ENCODE results near the gene CHMP4A. TPM values are rescaled to one million over a fixed set of nuclear protein-coding genes. Genes with fewer than 3 reads are reported as not detected.
"Not testable (repeated sequence)": the region's sequence is repeated elsewhere in the genome, so short reads cannot be mapped to it uniquely, and the experiment has no call there.

The CHMP4A gene
- total and polyA plus RNA-seq, 2 donors (not counting 1 experiment from before 2014, with no cell fraction given) = 91.2 to 103 TPM

DNA sequence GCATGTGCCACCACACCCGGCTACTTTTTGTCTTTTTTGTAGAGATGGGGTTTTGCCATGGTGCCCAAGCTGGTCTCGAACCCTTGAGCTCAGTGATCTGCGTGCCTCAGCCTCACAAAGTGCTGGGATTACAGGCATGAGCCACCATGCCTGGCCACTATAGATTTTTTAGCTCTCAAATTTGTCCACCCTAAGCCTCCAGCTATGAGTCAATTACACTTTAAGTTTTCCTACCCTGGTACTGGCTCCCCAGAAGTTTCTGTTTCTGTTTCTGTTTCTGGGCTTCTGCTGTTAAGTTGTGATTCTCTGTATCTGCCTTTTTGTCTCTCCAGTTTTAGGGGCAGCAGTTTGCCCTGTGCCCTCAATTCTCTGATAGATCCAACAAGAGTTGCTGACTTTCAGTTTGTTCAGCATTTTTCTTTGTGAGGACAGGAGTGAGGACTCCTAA is 33.5 kb upstream of the CHMP4A start:
- Histone ChIP-seq H3K9ac (ENCODE audit: low read length) (peak overlapping the region; percentile 17), H3K9me3 (ENCODE audit: control extremely low read depth in 1 of 3, control insufficient read depth in 2 of 3, insufficient read depth in 1 of 3, low read length in 2 of 3) (no peaks in the 10 kb centered on the region), H2AFZ (ENCODE audit: insufficient read depth, low read depth, low read length, poor library complexity, severe bottlenecking) (peak overlapping the region; percentile 82), H3K27me3 (replicated peaks in 1 of 4; ENCODE audit: control extremely low read depth in 1 of 4, control insufficient read depth in 3 of 4, insufficient read depth in 4 of 4, low read length in 3 of 4) (no peaks in the 10 kb centered on the region), H3K27ac (ENCODE audit: low read length in 2 of 2) (peak overlapping the region; percentile 31 to 35), H3K79me2 (ENCODE audit: control insufficient read depth, insufficient read depth, low read length) (peaks cover 3% of the 10 kb centered on the region), H4K20me1 (ENCODE audit: control insufficient read depth, insufficient read depth, low read length, poor library complexity, severe bottlenecking) (peaks cover 4% of the 10 kb centered on the region), H3K4me3 (ENCODE audit: control extremely low read depth in 1 of 5, extremely low read depth in 1 of 5, insufficient read depth in 1 of 5, low read depth in 2 of 5, low read length in 4 of 5) (peak overlapping the region in 1 of 5 experiments; percentile 3), H3K36me3 (replicated peaks in 1 of 2; ENCODE audit: control extremely low read depth in 1 of 2, control insufficient read depth in 1 of 2, extremely low read depth in 1 of 2, insufficient read depth in 2 of 2, low read length in 1 of 2) (no peaks in the 10 kb centered on the region), H3K4me2 (replicated peaks; ENCODE audit: low read depth, low read length, poor library complexity, severe bottlenecking) (peak overlapping the region; percentile 60), H3K4me1 (ENCODE audit: control insufficient read depth in 2 of 2, insufficient read depth in 2 of 2, low read length in 2 of 2) (peaks cover 17 to 24% of the 10 kb centered on the region in 2 donors)
- Mint-ChIP-seq H3K27me3 (no peaks in the 10 kb centered on the region), H3K27ac (peak overlapping the region; percentile 83), H3K4me1 (peaks cover 27% of the 10 kb centered on the region), H3K4me3 (peak overlapping the region; percentile 56), H3K9me3 (ENCODE audit: insufficient read depth) (no peaks in the 10 kb centered on the region)
- DNase-seq = peak; percentile 62
- ATAC-seq (ENCODE audit: low read depth) = no peak
- CTCF ChIA-PET = interaction anchor here (0.6 to 8.8 kb wide), 17 partner anchors 9 to 603 kb away, joined by 3 to 254 read pairs (median 4); partner anchors contain the start of genes ADCY4, CIDEB, DHRS1 and IRF9
- intact Hi-C loops (cut with micrococcal nuclease) = loop anchor here (1.0 to 10.0 kb wide), 2 partner anchors 25 to 232 kb away; partner anchors contain the start of gene RABGGTA
- WGBS (ENCODE audit: insufficient coverage) = 89% methylated on average over 2 of the region's 3 CpGs
- no peak for TF ChIP-seq EZH2 (IDR thresholded peaks at IDR 0.05; ENCODE audit: borderline replicate concordance, insufficient read depth, low read depth, low read length, poor library complexity, severe bottlenecking)
- TF ChIP-seq, protein P1, sequence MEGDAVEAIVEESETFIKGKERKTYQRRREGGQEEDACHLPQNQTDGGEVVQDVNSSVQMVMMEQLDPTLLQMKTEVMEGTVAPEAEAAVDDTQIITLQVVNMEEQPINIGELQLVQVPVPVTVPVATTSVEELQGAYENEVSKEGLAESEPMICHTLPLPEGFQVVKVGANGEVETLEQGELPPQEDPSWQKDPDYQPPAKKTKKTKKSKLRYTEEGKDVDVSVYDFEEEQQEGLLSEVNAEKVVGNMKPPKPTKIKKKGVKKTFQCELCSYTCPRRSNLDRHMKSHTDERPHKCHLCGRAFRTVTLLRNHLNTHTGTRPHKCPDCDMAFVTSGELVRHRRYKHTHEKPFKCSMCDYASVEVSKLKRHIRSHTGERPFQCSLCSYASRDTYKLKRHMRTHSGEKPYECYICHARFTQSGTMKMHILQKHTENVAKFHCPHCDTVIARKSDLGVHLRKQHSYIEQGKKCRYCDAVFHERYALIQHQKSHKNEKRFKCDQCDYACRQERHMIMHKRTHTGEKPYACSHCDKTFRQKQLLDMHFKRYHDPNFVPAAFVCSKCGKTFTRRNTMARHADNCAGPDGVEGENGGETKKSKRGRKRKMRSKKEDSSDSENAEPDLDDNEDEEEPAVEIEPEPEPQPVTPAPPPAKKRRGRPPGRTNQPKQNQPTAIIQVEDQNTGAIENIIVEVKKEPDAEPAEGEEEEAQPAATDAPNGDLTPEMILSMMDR (IDR thresholded peaks at IDR 0.05) = no peak
- POLR2A ChIA-PET = interaction anchor here (0.7 to 1.6 kb wide), 5 partner anchors 24 to 61 kb away, joined by 3 to 12 read pairs (median 5); partner anchors contain the start of genes DHRS1, NOP9 and RABGGTA

DNA sequence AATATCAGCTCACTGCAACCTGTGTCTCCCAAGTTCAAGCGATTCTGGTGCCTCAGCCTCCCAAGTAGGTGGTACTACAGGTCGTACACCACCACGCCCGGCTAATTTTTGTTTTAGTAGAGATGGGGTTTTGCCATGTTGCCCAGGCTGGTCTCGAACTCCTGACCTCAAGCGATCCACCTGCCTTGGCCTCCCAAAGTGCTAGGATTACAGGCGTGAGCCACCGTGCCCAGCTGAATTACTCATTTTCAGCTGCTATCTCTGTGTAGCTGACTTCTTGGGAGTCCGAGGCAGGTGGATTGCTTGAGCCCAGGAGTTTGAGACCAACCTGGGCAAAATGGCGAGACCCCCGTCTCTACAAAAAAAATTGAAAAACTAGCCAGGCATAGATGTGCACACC is 32.1 kb upstream of the CHMP4A start:
- H3K27me3 Mint-ChIP-seq; H3K9me3 ChIP-seq (ENCODE audit: control extremely low read depth in 1 of 3, control insufficient read depth in 2 of 3, insufficient read depth in 1 of 3, low read length in 2 of 3); H3K9ac ChIP-seq (ENCODE audit: low read length); H3K27me3 ChIP-seq (replicated peaks in 1 of 4; ENCODE audit: control extremely low read depth in 1 of 4, control insufficient read depth in 3 of 4, insufficient read depth in 4 of 4, low read length in 3 of 4); H2AFZ ChIP-seq (ENCODE audit: insufficient read depth, low read depth, low read length, poor library complexity, severe bottlenecking); H3K4me2 ChIP-seq (replicated peaks; ENCODE audit: low read depth, low read length, poor library complexity, severe bottlenecking); H3K9me3 Mint-ChIP-seq (ENCODE audit: insufficient read depth); ATAC-seq (ENCODE audit: low read depth); H3K4me3 Mint-ChIP-seq; H3K4me3 ChIP-seq (ENCODE audit: control extremely low read depth in 1 of 5, extremely low read depth in 1 of 5, insufficient read depth in 1 of 5, low read depth in 2 of 5, low read length in 4 of 5); DNase-seq; H3K27ac Mint-ChIP-seq; H3K27ac ChIP-seq (ENCODE audit: low read length in 2 of 2); H3K36me3 ChIP-seq (replicated peaks in 1 of 2; ENCODE audit: control extremely low read depth in 1 of 2, control insufficient read depth in 1 of 2, extremely low read depth in 1 of 2, insufficient read depth in 2 of 2, low read length in 1 of 2): not testable (repeated sequence)
- ChIA-PET CTCF (interaction anchor here (0.8 to 8.8 kb wide), 5 partner anchors 54 to 186 kb away, joined by 3 to 254 read pairs (median 48); partner anchors contain the start of genes ADCY4, CBLN3, CIDEB and DHRS1), POLR2A (interaction anchor here (0.7 kb wide), 1 partner anchor 58 kb away, joined by 4 read pairs; no protein-coding TSS in a partner anchor)
- intact Hi-C loops (cut with micrococcal nuclease) = loop anchor here (10.0 kb wide), 1 partner anchor 231 kb away; no protein-coding TSS in a partner anchor
- H4K20me1 ChIP-seq (ENCODE audit: control insufficient read depth, insufficient read depth, low read length, poor library complexity, severe bottlenecking) = peaks cover 18% of the 10 kb centered on the region
- peaks cover 38% of the 10 kb centered on the region for H3K4me1 Mint-ChIP-seq
- peaks cover 32 to 38% of the 10 kb centered on the region in 2 donors for H3K4me1 ChIP-seq (ENCODE audit: control insufficient read depth in 2 of 2, insufficient read depth in 2 of 2, low read length in 2 of 2)
- 97% methylated on average over 11 of the region's 11 CpGs for WGBS (ENCODE audit: insufficient coverage)
- peaks cover 18% of the 10 kb centered on the region for H3K79me2 ChIP-seq (ENCODE audit: control insufficient read depth, insufficient read depth, low read length)

Data from B cell (primary cell).